HCT116 (cell line): ENCODE measurements around the gene COMMD10. TPM values are rescaled to one million over a fixed set of nuclear protein-coding genes. Genes with fewer than 3 reads are reported as not detected.

Source experiments
- ATAC-seq: fragments of 200-7000 bp; cut with Tn5 transposase; 2 replicates; pipeline ENCODE4 v1.9.1; 2020; ENCODE audit warnings: mild to moderate bottlenecking, moderate library complexity
- BruUV-seq: library from RNA; stranded (reverse); fragments of 400-500 nt; replicated peaks from 2 replicates; lab custom pipeline; 2021; lab: Mats Ljungman, UMichigan
- CTCF ChIA-PET: fragments of 300-600 bp; sonication (Branson Sonifier 250); formaldehyde crosslinking; loops from one replicate; lab custom pipeline; 2021; ENCODE audit warnings: antibody characterized with exemption; lab: Charles Lee
- POLR2A ChIA-PET: fragments of 300-600, 350-600 bp; sonication (Branson Sonifier 250); formaldehyde crosslinking; loops from one replicate; lab custom pipeline; 2021; ENCODE audit warnings: antibody characterized with exemption; lab: Charles Lee
- RAD21 ChIA-PET, 2 experiments: fragments of 300-600 bp; sonication (Branson Sonifier 250); formaldehyde crosslinking; loops; one replicate each; lab custom pipeline; 2023; ENCODE audit warnings: low total read pairs in 2 of 2; ENCODE audit not compliant: uncharacterized antibody in 2 of 2, unreplicated experiment in 2 of 2, low non-redundant PET in 1 of 2; lab: Charles Lee
- DNase-seq: peaks from one replicate; pipeline ENCODE4 v3.0.0-alpha.2; 2010; ENCODE audit warnings: low read depth, low spot score
- H2AFZ ChIP-seq: fragments of 200-600 bp; shearing (Covaris generic), sonication (generic); 2 replicates; pipeline ENCODE4 v1.6.1; 2017; ENCODE audit warnings: low read depth, mixed run types, mixed read lengths, antibody characterized with exemption, low read length; ENCODE audit not compliant: poor library complexity, severe bottlenecking
- H3K27ac ChIP-seq: 2 replicates; pipeline ENCODE4 v1.5.1; 2012; ENCODE audit warnings: low read depth, low read length
- H3K27me3 ChIP-seq: fragments of 200-600 bp; sonication (generic); 2 replicates; pipeline ENCODE4 v1.6.1; 2016; ENCODE audit warnings: mixed run types, low read length, mixed read lengths; ENCODE audit not compliant: insufficient read depth
- H3K36me3 ChIP-seq, 2 experiments: fragments of 200-500 bp in 1 of 2; fragments of 200-600 bp in 1 of 2; sonication (Bioruptor generic) in 1 of 2; sonication (generic) in 1 of 2; 2 replicates each; pipeline versions ENCODE4 v1.5.1 to v1.6.1; 2014 to 2016; ENCODE audit warnings: low read length in 2 of 2, inconsistent platforms in 1 of 2, mixed read lengths in 1 of 2, mixed run types in 1 of 2; ENCODE audit not compliant: insufficient read depth in 2 of 2, control insufficient read depth in 1 of 2
- H3K4me1 ChIP-seq, 2 experiments: fragments of 200-600 bp in 1 of 2; sonication (generic) in 1 of 2; 2 replicates each; pipeline versions ENCODE4 v1.5.1 to v1.6.1; 2012 to 2017; ENCODE audit warnings: low read length in 2 of 2, inconsistent platforms in 1 of 2, mild to moderate bottlenecking in 1 of 2, mixed read lengths in 1 of 2, mixed run types in 1 of 2, moderate library complexity in 1 of 2; ENCODE audit not compliant: insufficient read depth in 2 of 2, control insufficient read depth in 1 of 2
- H3K4me2 ChIP-seq: fragments of 200-600 bp; sonication (generic); 2 replicates; pipeline ENCODE4 v1.6.1; 2017; ENCODE audit warnings: mixed run types, low read length, mixed read lengths
- H3K4me3 ChIP-seq, 2 experiments: fragments of 200-600 bp in 1 of 2; sonication (generic) in 1 of 2; replicated peaks in 1 of 2; 2 replicates each; pipeline ENCODE4 v1.5.1; 2011 to 2016; ENCODE audit warnings: low read length in 2 of 2, control low read depth in 1 of 2, low read depth in 1 of 2, mild to moderate bottlenecking in 1 of 2, mixed read lengths in 1 of 2, mixed run types in 1 of 2
- H3K79me2 ChIP-seq: fragments of 200-600 bp; sonication (generic); 2 replicates; pipeline ENCODE4 v1.6.1; 2017; ENCODE audit warnings: mild to moderate bottlenecking, mixed run types, low read length, moderate library complexity, mixed read lengths; ENCODE audit not compliant: insufficient read depth
- H3K9ac ChIP-seq: fragments of 200-600 bp; sonication (generic); 2 replicates; pipeline ENCODE4 v1.6.1; 2016; ENCODE audit warnings: low read length, mixed read lengths
- H3K9me2 ChIP-seq: fragments of 200-600 bp; sonication (generic), shearing (Covaris generic); 2 replicates; pipeline ENCODE4 v1.6.1; 2017; ENCODE audit warnings: mixed run types, mild to moderate bottlenecking, moderate library complexity; ENCODE audit not compliant: insufficient read depth
- H3K9me3 ChIP-seq, 2 experiments: fragments of 200-500 bp in 1 of 2; fragments of 200-600 bp in 1 of 2; sonication (Bioruptor generic) in 1 of 2; sonication (generic) in 1 of 2; 2 replicates each; pipeline ENCODE4 v1.6.1; 2014 to 2017; ENCODE audit warnings: low read length in 2 of 2, mixed read lengths in 2 of 2, inconsistent platforms in 1 of 2, low read depth in 1 of 2, mild to moderate bottlenecking in 1 of 2, mixed run types in 1 of 2, moderate library complexity in 1 of 2; ENCODE audit not compliant: control insufficient read depth in 1 of 2, insufficient read depth in 1 of 2
- H4K20me1 ChIP-seq: fragments of 200-600 bp; sonication (generic), shearing (Covaris generic); 2 replicates; pipeline ENCODE4 v1.6.1; 2017; ENCODE audit warnings: mixed run types, mild to moderate bottlenecking, moderate library complexity; ENCODE audit not compliant: insufficient read depth
- CBX3 ChIP-seq: IDR thresholded peaks from 2 replicates; pipeline ENCODE4 v1.6.1; 2012; ENCODE audit warnings: low read depth
- CEBPB ChIP-seq: IDR thresholded peaks from 2 replicates; pipeline ENCODE4 v1.6.1; 2012; ENCODE audit warnings: low read depth
- CTCF ChIP-seq, 3 experiments: fragments of 200-600 bp in 1 of 3; sonication (generic) in 1 of 3; IDR thresholded peaks in 2 of 3; conservative IDR thresholded peaks in 1 of 3; 2 replicates each; pipeline ENCODE4 v1.5.1; 2012 to 2017; ENCODE audit warnings: low read depth in 2 of 3, low read length in 2 of 3, antibody characterized with exemption in 1 of 3, borderline replicate concordance in 1 of 3, control low read depth in 1 of 3, mild to moderate bottlenecking in 1 of 3, mixed read lengths in 1 of 3, mixed run types in 1 of 3, moderate library complexity in 1 of 3; ENCODE audit not compliant: insufficient read depth in 1 of 3
- EGR1 ChIP-seq: IDR thresholded peaks from 2 replicates; pipeline ENCODE4 v1.6.1; 2012; ENCODE audit warnings: low read depth
- ELF1 ChIP-seq: IDR thresholded peaks from 2 replicates; pipeline ENCODE4 v1.6.1; 2012; ENCODE audit warnings: low read depth, borderline replicate concordance
- EZH2 ChIP-seq: fragments of 200-600 bp; sonication (generic); IDR thresholded peaks from 2 replicates; pipeline ENCODE4 v1.6.1; 2017; ENCODE audit warnings: antibody characterized with exemption, mixed run types
- EZH2phosphoT487 ChIP-seq: fragments of 200-600 bp; IDR thresholded peaks from 2 replicates; pipeline ENCODE4 v1.6.1; 2018; ENCODE audit warnings: antibody characterized with exemption, borderline replicate concordance
- JUND ChIP-seq: IDR thresholded peaks from 2 replicates; pipeline ENCODE4 v1.6.1; 2012
- POLR2A ChIP-seq: IDR thresholded peaks from 2 replicates; pipeline ENCODE4 v1.7.0; 2011; ENCODE audit warnings: borderline replicate concordance; ENCODE audit not compliant: insufficient read depth, insufficient read length; ENCODE audit errors: extremely low read depth
- SIN3A ChIP-seq: IDR thresholded peaks from 2 replicates; pipeline ENCODE4 v1.6.1; 2012; ENCODE audit warnings: low read depth
- SP1 ChIP-seq: IDR thresholded peaks from 2 replicates; pipeline ENCODE4 v1.6.1; 2012; ENCODE audit warnings: low read depth
- SRF ChIP-seq: IDR thresholded peaks from 2 replicates; pipeline ENCODE4 v1.6.1; 2012; ENCODE audit warnings: low read depth
- TCF7L2 ChIP-seq: IDR thresholded peaks from 2 replicates; pipeline ENCODE4 v1.7.0; 2011; ENCODE audit warnings: borderline replicate concordance, inconsistent platforms; ENCODE audit not compliant: insufficient read depth, insufficient read length; ENCODE audit errors: extremely low read depth
- YY1 ChIP-seq: IDR thresholded peaks from 2 replicates; pipeline ENCODE4 v1.6.1; 2011; ENCODE audit warnings: low read length, low read depth, moderate library complexity, mild to moderate bottlenecking; ENCODE audit not compliant: insufficient replicate concordance; ENCODE audit errors: extremely low read depth
- ZFX ChIP-seq: fragments of 450-650 bp; IDR thresholded peaks from 2 replicates; pipeline ENCODE4 v1.6.1; 2017
- ZNF274 ChIP-seq: fragments of 200-500 bp; sonication (Bioruptor generic); IDR thresholded peaks from 2 replicates; pipeline ENCODE4 v1.6.1; 2014; ENCODE audit warnings: mild to moderate bottlenecking, low read depth, low read length, inconsistent platforms
- intact Hi-C: fragments of 100-400 bp; cut with micrococcal nuclease; formaldehyde crosslinking; loops from 2 replicates; pipeline ENCODE4 v1.10.0; 2022
- total RNA-seq: library from RNA; stranded (reverse); gene quantifications from one replicate; pipeline ENCODE4 v1.2.1, GENCODE V29; 2021; ENCODE audit not compliant: unreplicated experiment
- TF ChIP-seq, protein P1 (sequence below): IDR thresholded peaks from 2 replicates; pipeline ENCODE4 v1.6.1; 2012; ENCODE audit warnings: low read depth
- TF ChIP-seq, protein P2 (sequence below): IDR thresholded peaks from 2 replicates; pipeline ENCODE4 v1.6.1; 2012

Gene COMMD10
- total RNA-seq, 1 experiment from 2014 or later = 35.3 TPM

- no peaks in the 10 kb centered on the region for H3K79me2 ChIP-seq
- no peak overlapping the region for H2AFZ ChIP-seq
- H3K27me3 ChIP-seq = no peaks in the 10 kb centered on the region
- no peak overlapping the region for H3K4me3 ChIP-seq
- intact Hi-C loops = no loop called here
- no peak for DNase-seq
- no peaks in the 10 kb centered on the region for H3K9me3 ChIP-seq
- BruUV-seq = no TSS peak
- ATAC-seq = no peak
- CTCF ChIA-PET = no interaction called here
- H3K4me1 ChIP-seq = no peaks in the 10 kb centered on the region
- H3K27ac ChIP-seq = no peak overlapping the region
- no peaks in the 10 kb centered on the region for H4K20me1 ChIP-seq
- no peak for TF ChIP-seq ZNF274
- no peak for TF ChIP-seq EZH2phosphoT487
- TF ChIP-seq SIN3A = no peak
- TF ChIP-seq JUND = no peak
- no peak for TF ChIP-seq TCF7L2
- TF ChIP-seq EGR1 = no peak
- TF ChIP-seq POLR2A = no peak
- TF ChIP-seq YY1 = no peak
- TF ChIP-seq EZH2 = no peak
- TF ChIP-seq, protein P1, sequence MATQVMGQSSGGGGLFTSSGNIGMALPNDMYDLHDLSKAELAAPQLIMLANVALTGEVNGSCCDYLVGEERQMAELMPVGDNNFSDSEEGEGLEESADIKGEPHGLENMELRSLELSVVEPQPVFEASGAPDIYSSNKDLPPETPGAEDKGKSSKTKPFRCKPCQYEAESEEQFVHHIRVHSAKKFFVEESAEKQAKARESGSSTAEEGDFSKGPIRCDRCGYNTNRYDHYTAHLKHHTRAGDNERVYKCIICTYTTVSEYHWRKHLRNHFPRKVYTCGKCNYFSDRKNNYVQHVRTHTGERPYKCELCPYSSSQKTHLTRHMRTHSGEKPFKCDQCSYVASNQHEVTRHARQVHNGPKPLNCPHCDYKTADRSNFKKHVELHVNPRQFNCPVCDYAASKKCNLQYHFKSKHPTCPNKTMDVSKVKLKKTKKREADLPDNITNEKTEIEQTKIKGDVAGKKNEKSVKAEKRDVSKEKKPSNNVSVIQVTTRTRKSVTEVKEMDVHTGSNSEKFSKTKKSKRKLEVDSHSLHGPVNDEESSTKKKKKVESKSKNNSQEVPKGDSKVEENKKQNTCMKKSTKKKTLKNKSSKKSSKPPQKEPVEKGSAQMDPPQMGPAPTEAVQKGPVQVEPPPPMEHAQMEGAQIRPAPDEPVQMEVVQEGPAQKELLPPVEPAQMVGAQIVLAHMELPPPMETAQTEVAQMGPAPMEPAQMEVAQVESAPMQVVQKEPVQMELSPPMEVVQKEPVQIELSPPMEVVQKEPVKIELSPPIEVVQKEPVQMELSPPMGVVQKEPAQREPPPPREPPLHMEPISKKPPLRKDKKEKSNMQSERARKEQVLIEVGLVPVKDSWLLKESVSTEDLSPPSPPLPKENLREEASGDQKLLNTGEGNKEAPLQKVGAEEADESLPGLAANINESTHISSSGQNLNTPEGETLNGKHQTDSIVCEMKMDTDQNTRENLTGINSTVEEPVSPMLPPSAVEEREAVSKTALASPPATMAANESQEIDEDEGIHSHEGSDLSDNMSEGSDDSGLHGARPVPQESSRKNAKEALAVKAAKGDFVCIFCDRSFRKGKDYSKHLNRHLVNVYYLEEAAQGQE = no peak
- no peak for TF ChIP-seq ELF1
- TF ChIP-seq, protein P2, sequence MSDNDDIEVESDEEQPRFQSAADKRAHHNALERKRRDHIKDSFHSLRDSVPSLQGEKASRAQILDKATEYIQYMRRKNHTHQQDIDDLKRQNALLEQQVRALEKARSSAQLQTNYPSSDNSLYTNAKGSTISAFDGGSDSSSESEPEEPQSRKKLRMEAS = no peak
- TF ChIP-seq CBX3 = no peak
- TF ChIP-seq ZFX = no peak
- TF ChIP-seq SP1 = no peak
- no peak for TF ChIP-seq CTCF (IDR thresholded peaks at IDR 0.05 in 2 of 3, conservative IDR thresholded peaks at IDR 0.05 in 1 of 3; ENCODE audit: borderline replicate concordance in 1 of 3, insufficient read depth in 1 of 3, low read depth in 2 of 3, low read length in 2 of 3)
- no peak for TF ChIP-seq SRF
- TF ChIP-seq CEBPB = no peak
- no peaks in the 10 kb centered on the region for H3K36me3 ChIP-seq
- no peaks in the 10 kb centered on the region for H3K9me2 ChIP-seq
- no peak overlapping the region for H3K4me2 ChIP-seq
- POLR2A ChIA-PET = no interaction called here
- H3K9ac ChIP-seq = no peak overlapping the region
- RAD21 ChIA-PET = no interaction called here
Observed at GRCh38 chr5:116159006-116159405, 74.2 kb downstream of the COMMD10 start.
